GM12873 (cell line): ENCODE data around the gene GREB1.

Experiments used
- CTCF ChIP-seq: IDR thresholded peaks from 2 replicates; pipeline ENCODE4 v1.5.1; 2012; ENCODE audit warnings: low read depth, mild to moderate bottlenecking, moderate library complexity, low read length, control low read depth; ENCODE audit not compliant: insufficient read depth; ENCODE audit errors: missing control alignments

The GREB1 gene

GRCh38 chr2:11680182-11680900 is 146.5 kb downstream of the GREB1 start:
- TF ChIP-seq CTCF = no peak

GRCh38 chr2:11680901-11681721 is 147.3 kb downstream of the GREB1 start:
- TF ChIP-seq CTCF = no peak

- TF ChIP-seq CTCF = peak; percentile 90
Measured at GRCh38 chr2:11681722-11682589, 148.1 kb downstream of the GREB1 start.

- TF ChIP-seq CTCF = no peak
Measured at GRCh38 chr2:11682590-11682915, 148.7 kb downstream of the GREB1 start.

- TF ChIP-seq CTCF = no peak
Measured at GRCh38 chr2:11683476-11683875, 149.6 kb downstream of the GREB1 start.

GRCh38 chr2:11683966-11684365 is 150.1 kb downstream of the GREB1 start:
- TF ChIP-seq CTCF = no peak
